SK-N-SH treated with all-trans-retinoic acid at 6 μM for 48 hours (cell line): ENCODE data around the gene HES5.

Source experiments
- ARNTL ChIP-seq: fragments of 450-650 bp; formaldehyde crosslinking; IDR thresholded peaks from 2 replicates; pipeline ENCODE4 v1.5.0; 2020; ENCODE audit warnings: low read depth, mild to moderate bottlenecking, moderate library complexity, borderline replicate concordance
- BACH2 ChIP-seq: fragments of 250-450 bp; sonication (Bioruptor Pico); IDR thresholded peaks from 2 replicates; pipeline ENCODE4 v1.9.0; 2021; ENCODE audit warnings: mild to moderate bottlenecking, borderline replicate concordance
- CSDC2 ChIP-seq: fragments of 250-450 bp; sonication (Bioruptor Pico); IDR thresholded peaks from 2 replicates; pipeline ENCODE4 v1.5.0; 2020; ENCODE audit warnings: mild to moderate bottlenecking, moderate library complexity
- ESRRG ChIP-seq: fragments of 250-450 bp; sonication (Bioruptor Pico); IDR thresholded peaks from 2 replicates; pipeline ENCODE4 v1.6.1; 2021; ENCODE audit warnings: mild to moderate bottlenecking
- TCF4 ChIP-seq: fragments of 250-450 bp; sonication (Bioruptor Pico); IDR thresholded peaks from 2 replicates; pipeline ENCODE4 v1.8.0; 2021; ENCODE audit warnings: mild to moderate bottlenecking, moderate library complexity, borderline replicate concordance
- ZC3H10 ChIP-seq: fragments of 250-450 bp; sonication (Bioruptor Pico); IDR thresholded peaks from 2 replicates; pipeline ENCODE4 v1.5.1; 2021; ENCODE audit warnings: mild to moderate bottlenecking, moderate library complexity
- ZFP3 ChIP-seq: fragments of 250-450 bp; sonication (Bioruptor Pico); IDR thresholded peaks from 2 replicates; pipeline ENCODE4 v1.5.0; 2020; ENCODE audit warnings: mild to moderate bottlenecking, moderate library complexity
- ZFP30 ChIP-seq: fragments of 450-650 bp; formaldehyde crosslinking; IDR thresholded peaks from 2 replicates; pipeline ENCODE4 v1.5.0; 2022; ENCODE audit warnings: mild to moderate bottlenecking, moderate library complexity
- ZNF70 ChIP-seq: fragments of 450-650 bp; formaldehyde crosslinking; IDR thresholded peaks from 2 replicates; pipeline ENCODE4 v1.5.0; 2020; ENCODE audit warnings: mild to moderate bottlenecking, moderate library complexity
- ZNF8 ChIP-seq: fragments of 450-650 bp; formaldehyde crosslinking; IDR thresholded peaks from 2 replicates; pipeline ENCODE4 v1.5.0; 2020; ENCODE audit warnings: mild to moderate bottlenecking, moderate library complexity
- TF ChIP-seq, protein P1 (sequence below): fragments of 250-450 bp; sonication (Bioruptor Pico); IDR thresholded peaks from 2 replicates; pipeline ENCODE4 v1.8.0; 2020; ENCODE audit warnings: mild to moderate bottlenecking, moderate library complexity, borderline replicate concordance

DNA sequence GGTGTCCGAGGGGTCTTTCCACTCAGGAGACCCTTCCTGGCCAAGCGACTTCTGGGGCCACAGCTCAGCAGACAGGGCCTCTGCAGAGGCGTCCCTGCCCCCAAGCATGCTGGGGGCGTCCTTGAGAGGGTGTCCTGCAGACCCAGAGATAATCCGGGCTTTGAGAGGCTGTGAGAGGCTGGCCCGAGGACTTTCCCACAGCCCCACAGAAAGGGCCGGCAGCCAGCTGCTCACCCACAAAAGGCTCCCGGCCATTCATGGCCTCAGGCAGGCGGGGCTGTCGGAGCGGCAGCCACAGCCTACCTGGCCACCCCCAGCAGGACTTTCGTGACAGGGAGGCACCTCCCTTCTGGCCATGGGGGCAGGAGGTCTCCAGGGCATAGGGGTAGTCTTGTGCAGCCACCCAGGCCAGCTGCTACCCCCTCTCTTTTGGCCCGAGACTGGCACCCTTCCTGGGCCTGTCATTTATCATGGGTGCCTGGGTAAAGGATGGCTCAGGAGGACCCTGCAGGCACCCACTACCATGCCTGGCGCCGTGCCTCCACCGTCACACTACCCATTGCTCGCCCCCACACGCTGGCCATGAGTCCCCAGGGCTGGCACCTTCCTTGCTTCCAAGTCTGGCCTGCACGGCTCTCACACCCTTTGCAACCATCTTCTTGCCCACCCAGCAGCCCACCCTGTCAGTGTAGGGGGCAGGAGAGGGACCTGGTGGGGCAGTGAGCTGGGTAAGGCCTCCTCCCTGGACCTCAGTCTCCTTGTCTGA is 15.0 kb upstream of the HES5 start:
- TF ChIP-seq, protein P1, sequence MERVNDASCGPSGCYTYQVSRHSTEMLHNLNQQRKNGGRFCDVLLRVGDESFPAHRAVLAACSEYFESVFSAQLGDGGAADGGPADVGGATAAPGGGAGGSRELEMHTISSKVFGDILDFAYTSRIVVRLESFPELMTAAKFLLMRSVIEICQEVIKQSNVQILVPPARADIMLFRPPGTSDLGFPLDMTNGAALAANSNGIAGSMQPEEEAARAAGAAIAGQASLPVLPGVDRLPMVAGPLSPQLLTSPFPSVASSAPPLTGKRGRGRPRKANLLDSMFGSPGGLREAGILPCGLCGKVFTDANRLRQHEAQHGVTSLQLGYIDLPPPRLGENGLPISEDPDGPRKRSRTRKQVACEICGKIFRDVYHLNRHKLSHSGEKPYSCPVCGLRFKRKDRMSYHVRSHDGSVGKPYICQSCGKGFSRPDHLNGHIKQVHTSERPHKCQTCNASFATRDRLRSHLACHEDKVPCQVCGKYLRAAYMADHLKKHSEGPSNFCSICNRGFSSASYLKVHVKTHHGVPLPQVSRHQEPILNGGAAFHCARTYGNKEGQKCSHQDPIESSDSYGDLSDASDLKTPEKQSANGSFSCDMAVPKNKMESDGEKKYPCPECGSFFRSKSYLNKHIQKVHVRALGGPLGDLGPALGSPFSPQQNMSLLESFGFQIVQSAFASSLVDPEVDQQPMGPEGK (CRISPR knock-in tag): no peak
- TF ChIP-seq ZFP30 (CRISPR knock-in tag): no peak
- TF ChIP-seq ZFP3: no peak
- TF ChIP-seq BACH2 (CRISPR knock-in tag): no peak
- TF ChIP-seq CSDC2 (CRISPR knock-in tag): no peak
- no peak for TF ChIP-seq ARNTL (CRISPR knock-in tag)
- TF ChIP-seq ZC3H10 (CRISPR knock-in tag): no peak
- TF ChIP-seq TCF4: no peak
- no peak for TF ChIP-seq ESRRG (CRISPR knock-in tag)
- no peak for TF ChIP-seq ZNF70 (CRISPR knock-in tag)
- no peak for TF ChIP-seq ZNF8 (CRISPR knock-in tag)
